ENCODE results near the gene COL24A1.

GRCh38 chr1:86104606-86105532, 51.7 kb downstream of the COL24A1 start:
- no peak for TF ChIP-seq CTCF (IDR thresholded peaks at IDR 0.05)
- no peak for TF ChIP-seq EP300 (IDR thresholded peaks at IDR 0.05)
- no peak for TF ChIP-seq POLR2A (IDR thresholded peaks at IDR 0.05)
- no peak for TF ChIP-seq POLR2AphosphoS5 (IDR thresholded peaks at IDR 0.05)

All from sigmoid colon (tissue), 4 donors.